ENCODE results near the gene TOR4A.
"Not testable (repeated sequence)": the region's sequence is repeated elsewhere in the genome, so short reads cannot be mapped to it uniquely, and the experiment has no call there.

TOR4A gene

DNA sequence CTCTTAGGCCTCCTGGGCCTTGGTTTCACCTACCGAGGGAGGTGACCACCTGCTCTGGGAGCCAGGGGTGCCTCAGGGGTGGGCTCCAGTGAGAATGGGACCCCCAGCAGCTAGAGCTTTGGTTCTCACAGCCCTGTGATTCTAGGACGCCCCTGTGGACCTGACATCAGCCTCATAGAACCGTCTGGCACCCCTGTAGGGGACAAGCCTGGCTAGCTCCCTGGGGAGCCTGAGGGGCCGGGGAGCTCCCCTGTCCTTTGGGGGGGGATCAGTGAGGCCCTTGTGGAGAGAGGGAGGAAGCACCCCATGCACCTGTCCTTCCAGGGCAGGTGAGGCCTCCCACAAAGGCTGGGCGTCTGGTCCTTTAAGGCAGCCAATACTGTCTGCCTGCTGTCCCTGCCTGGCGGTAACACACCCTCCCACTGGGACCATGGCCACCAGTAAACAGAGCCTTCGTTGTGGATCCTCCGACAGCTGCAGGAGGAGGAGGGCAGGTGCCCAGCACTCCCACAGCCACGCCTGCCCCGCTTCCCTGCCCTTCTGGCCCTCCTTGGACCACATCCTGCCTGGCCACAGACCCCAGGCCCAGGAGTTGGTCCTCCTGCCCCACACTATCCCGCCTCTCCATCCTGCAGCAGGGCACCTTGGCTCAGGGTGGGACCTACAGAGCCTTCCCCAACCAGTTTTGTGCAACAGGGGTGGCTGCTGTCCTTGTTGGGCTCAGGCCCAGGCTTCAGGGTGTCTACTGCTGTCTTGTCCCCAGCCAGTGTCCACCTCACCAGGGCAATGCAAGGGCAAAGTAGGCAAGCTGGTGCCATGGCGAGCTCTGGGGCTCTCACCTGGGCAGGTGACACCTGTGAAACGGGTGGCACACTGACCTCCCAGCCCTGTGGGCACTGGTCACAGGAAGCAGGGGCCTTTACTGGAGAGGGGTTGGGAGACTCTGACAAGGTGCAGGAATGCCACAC, 39.5 kb upstream of the TOR4A start:
- no peak for DNase-seq (ENCODE audit: low read depth)

DNA sequence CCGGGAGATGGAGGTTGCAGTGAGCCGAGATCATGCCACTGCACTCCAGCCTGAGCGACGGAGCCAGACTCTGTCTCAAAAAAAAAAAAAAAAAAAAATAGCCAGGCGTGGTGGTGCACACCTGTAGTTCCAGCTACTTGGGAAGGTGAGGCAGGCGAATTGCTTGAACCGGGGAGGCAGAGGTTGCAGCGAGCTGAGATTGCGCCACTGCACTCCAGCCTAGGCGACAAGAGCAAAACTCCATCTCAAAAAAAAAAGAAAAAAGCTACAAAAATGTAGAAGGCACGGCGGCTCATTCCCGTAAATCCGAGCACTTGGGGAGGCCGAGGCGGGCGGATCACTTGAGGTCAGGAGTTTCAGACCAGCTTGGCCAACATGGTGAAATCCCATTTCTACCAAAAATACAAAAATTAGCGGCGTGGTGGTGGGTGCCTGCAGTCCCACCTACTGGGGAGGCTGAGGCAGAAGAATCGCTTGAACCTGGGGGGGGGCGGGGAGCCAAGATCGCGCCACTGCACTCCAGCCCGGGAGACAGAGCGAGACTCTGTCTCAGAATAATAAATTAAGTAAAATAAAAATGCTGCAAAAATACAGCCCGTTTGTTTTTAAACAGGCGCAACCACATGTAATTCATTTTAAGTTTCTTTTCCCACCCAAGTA, 37.9 kb upstream of the TOR4A start:
- not testable (repeated sequence) for DNase-seq (ENCODE audit: low read depth)

DNA sequence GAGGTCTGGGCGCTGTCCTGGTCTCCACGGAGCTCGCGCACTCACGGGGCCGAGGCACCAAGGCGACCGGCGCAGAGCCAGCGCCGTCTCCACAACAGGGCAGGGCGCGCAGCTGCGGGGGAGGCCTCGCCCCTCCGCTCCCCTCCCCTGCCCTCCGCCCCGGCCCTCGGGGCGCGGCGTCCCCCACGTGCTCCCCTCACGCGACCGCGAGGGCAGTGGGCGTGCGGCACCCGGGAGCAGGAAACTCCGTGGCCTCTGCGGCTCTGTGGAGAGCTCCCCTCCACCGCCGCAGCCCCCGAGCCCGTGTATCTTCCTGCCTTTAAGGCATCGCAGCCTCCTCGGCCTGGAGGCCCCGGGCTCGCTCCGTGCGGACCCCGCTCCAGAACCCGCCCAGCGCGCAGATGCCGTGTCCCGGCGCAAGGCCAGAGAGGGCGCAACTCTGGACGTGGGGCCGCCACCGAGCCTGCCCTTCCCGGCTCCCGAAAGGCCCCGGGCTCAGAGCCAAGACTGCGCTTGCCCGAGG, 37.1 kb upstream of the TOR4A start:
- peak; percentile 67 for DNase-seq (ENCODE audit: low read depth)

DNA sequence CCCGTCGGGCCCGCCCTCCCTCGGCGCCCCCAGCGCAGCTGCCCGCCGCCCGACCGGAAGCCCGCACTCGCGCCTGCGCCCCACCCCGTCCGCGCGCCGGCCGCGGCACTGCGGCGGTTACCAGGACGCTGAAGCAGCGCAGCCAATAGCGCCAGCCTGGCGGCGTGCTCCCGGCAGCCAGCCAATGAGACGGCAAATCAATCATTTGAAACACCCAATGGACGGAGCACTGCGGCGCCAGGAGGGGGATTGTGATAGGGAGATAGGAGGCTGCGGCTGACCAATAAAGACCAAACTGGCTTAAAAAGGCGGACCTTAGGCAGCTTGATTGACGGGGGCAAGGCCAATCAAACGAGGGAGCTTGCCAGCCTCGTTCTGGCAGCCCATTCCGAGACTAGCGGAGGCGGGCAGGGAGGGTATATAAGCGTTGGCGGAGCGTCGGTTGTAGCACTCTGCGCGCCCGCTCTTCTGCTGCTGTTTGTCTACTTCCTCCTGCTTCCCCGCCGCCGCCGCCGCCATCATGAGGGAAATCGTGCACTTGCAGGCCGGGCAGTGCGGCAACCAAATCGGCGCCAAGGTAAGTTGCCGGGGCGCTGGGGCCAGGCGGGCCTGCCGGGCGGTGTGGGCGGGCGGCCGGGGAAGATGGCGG, 36.6 kb upstream of the TOR4A start, which contains the start of gene TUBB4B:
Gene TUBB4B (plus strand): TSS at position 447 of the 649 bp plus-strand sequence. CDS start 74 bp downstream, at position 521.
- DNase-seq (ENCODE audit: low read depth), result peak; percentile 100

DNA sequence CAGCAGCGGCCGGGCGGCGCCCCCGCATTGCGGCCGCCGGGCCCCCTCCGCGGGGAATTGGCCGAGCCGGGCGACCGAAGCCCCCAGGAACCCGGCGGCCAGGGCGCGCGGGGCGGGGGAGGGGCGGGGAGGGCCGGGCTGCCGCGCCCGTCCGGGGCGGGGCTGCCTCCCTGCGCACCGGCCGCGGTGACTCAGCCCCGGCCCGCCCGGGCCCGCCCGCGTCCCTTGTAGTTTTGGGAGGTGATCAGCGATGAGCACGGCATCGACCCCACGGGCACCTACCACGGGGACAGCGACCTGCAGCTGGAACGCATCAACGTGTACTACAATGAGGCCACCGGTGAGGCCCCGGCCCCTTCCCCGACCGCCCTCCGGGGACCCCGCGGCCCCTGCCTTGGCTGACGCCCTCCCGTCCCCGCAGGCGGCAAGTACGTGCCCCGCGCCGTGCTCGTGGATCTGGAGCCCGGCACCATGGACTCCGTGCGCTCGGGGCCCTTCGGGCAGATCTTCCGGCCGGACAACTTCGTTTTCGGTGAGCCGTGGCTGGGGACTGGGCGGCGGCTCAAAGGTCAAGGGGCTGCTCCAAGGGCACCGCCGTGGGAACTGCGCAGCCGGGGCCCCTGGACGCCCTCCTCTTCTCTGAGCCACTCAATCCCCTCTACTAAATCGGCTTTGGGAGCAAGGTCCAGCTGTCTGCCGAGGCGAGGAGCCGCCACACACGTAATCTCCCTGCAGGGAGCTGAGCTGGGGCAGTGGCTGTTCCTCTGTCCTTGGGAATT, 35.8 kb upstream of the TOR4A start:
- peak; percentile 37 for DNase-seq (ENCODE audit: low read depth)

DNA sequence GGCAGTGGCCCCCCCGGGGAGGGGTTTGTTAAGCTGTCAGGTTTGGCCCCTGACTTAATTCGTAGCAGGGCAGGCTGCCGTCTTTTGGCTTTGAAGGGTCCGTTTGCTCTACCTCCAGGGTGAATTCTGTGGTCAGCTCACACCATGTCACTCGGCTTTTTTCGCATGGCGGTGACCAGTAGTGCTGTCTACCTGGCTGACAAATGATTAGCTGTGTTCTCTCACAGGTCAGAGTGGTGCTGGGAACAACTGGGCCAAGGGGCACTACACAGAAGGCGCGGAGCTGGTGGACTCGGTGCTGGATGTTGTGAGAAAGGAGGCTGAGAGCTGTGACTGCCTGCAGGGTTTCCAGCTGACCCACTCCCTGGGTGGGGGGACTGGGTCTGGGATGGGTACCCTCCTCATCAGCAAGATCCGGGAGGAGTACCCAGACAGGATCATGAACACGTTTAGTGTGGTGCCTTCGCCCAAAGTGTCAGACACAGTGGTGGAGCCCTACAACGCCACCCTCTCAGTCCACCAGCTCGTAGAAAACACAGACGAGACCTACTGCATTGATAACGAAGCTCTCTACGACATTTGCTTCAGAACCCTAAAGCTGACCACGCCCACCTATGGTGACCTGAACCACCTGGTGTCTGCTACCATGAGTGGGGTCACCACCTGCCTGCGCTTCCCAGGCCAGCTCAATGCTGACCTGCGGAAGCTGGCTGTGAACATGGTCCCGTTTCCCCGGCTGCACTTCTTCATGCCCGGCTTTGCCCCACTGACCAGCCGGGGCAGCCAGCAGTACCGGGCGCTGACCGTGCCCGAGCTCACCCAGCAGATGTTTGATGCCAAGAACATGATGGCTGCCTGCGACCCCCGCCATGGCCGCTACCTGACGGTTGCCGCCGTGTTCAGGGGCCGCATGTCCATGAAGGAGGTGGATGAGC, 35.0 kb upstream of the TOR4A start:
- DNase-seq (ENCODE audit: low read depth), result no peak

DNA sequence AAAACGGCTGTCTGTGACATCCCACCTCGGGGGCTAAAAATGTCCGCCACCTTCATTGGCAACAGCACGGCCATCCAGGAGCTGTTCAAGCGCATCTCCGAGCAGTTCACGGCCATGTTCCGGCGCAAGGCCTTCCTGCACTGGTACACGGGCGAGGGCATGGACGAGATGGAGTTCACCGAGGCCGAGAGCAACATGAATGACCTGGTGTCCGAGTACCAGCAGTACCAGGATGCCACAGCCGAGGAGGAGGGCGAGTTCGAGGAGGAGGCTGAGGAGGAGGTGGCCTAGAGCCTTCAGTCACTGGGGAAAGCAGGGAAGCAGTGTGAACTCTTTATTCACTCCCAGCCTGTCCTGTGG, 34.3 kb upstream of the TOR4A start:
- not testable (repeated sequence) for DNase-seq (ENCODE audit: low read depth)

DNA sequence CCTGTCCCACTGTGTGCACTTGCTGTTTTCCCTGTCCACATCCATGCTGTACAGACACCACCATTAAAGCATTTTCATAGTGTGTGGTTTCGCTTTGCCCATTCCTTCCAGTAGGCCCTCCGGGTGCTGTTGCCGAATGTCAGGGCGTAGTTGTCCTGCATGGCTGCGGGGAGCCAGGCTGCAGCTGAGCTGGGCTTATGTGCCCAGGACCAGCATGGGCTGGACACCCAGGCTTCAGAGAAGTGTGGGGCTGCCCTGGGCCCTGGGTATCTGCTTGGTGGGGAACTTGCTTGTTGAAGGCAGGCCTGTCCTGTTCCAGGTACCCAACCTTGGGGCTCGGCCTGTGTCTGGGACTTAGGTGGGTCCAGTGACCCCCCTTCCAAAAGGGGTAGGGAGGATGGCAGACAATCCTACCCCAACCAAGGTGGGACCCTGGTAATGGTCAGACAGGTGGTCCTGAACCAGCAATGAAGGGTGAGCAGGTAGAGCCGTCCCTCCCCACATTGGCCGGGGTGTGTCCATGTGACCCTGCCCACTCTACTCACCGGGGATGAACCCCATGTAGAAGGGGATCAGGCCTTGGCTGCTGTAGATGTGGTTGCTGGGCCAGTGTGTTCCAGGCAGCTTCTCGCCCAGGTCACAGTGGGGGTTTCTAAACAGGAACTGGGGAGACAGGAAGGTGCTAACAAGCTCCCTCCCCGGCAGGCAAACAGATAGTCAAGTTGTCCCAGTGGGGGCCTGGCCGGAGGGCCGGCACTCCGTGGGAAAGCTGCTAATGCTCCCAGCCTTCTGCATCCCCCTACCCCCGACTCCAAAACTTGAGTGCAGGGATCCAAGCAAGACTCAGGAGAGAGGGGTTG, 33.7 kb upstream of the TOR4A start:
- no peak for DNase-seq (ENCODE audit: low read depth)

DNA sequence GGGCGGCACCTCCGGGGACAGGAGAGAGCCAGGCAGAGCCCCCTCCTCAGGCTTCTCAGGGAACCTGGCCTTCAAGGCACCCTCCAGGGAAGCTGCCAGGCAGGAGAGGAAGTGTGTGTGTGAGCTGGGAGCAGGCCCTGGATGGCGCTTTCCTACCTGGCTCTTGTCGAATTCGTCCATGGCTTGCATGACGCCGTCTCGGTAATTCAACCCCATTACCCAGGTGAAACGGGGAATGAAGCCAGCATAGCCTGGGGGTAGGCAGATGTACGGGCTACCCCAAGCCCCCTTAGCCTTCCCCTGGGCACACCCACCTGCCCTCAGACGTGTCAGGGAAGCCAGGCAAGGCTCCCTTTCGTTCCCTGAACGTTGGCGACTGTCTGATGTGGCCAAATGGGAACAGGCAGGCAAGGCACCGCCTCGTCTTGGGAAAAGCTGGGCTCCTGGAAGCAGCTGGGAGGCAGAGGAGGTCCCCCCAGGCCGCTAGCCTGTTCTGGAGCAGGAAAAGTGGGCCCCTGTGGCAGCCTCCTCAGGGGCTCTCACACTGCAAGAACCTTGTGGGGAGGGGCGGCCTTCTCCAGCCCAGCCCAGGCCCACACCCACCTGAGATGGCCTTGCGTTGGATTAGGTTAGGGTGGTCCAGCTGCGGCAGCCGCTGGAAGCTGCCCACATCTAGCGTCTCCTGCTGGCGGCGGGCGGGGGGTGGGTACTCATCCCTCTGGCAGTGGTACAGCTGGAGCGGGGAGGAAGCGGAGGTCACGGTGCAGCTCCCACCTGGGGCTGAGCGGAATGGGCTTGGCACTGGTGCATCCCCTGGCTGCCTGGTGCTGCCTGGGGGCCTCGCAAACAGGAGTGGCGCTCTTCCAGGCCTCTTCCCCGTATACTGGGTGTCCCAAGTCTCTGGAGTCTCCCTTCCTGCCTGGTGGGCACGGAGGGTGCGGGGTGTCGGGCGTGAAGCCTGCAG, 32.8 kb upstream of the TOR4A start:
- DNase-seq (ENCODE audit: low read depth), result no peak

DNA sequence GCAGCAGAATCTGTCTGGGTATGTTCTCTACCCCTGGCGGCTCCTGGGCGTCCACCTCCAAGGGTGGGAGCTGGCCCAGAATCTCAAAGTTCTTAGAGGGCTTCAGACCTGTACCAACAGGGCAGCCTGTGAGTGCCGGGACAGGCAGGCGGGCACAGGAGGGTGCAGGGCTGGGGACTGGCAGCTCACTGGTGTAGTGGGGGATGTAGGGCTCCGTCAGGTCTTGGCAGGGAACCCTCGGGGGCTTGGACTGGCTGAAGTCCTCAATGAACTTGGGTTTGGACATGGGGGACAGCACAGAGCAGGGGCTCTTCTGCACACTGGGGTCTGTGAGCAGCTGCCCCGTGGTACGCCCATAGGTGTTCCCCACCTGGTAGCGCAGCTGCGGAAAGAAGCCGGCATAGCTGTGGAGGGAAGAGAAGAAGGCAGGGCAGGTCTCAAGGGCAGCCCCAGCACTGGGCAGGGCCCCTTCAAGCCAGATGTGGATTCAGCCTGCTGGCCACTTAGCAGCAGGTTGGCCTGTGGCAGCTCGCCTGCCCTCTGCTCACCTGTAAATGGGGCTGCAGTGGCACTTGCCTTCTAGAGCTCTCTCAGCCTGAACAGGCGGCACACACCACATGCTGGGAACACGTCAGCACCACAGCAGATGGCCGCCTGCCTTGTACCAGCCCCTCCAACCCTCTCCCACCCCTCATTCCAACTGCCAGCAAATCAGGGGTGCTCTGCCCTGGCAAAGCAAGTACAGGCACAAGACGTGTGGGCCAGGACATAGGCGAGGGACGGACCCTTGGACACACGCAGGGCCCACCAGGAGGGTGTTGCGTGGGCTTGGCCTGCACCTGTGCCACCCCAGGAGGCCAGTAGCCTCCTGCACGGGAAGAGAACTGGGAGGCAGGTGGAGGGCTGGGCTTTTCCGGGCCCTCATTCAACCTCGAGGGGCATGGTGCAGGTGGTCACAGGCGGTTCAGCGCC, 31.8 kb upstream of the TOR4A start:
- DNase-seq (ENCODE audit: low read depth), result no peak

DNA sequence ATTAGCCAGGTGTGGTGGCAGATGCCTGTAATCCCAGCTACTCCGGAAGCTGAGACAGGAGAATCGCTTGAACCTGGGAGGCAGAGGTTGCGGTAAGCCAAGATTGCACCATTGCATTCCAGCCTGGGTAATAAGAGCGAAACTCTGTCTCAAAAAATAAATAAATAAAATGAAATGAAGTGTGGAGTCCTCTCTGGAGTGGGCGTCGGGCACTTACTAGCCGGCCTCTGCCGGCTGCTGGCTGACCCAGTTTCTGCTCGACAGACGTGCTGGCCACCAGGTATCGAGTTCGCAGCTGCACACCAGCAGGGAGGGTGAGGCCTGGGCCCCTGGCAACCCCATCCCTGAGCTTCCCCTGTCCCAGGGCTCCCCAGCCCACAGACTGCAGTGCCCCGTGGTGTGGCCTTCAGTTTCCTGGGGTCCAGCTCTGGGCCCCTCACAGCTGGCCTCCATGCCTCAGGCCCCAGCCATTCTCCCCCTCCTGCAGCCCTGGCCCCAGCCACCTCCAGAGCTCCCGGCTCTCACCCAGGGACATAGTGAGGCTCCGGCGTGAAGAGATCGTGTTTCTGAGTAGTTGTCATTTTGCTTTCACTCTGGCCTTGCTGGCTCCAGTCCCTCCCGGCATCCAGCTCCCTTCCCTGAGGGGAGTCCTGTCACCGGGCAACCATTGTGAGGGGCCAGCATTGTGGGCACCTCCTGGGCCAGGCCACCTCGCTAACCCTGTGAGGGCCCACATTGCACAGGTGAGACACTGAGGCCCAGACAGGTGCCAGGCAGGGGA, 30.2 kb upstream of the TOR4A start:
- peak; percentile 54 for DNase-seq (ENCODE audit: low read depth)

DNA sequence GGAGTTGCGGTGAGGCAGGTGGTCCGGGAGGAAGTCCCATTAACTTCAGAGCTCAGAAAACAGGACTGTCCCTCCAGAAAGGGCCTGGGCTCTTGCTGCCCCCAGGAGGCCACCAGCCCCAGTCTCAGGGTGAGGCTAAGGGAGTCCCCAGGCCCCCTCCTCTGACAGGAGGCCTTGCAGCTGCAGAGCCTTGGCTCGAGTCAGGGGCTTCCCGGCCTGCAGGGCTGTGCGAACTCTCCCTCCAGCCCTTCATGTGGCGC, 29.7 kb upstream of the TOR4A start:
- DNase-seq (ENCODE audit: low read depth), result no peak

DNA sequence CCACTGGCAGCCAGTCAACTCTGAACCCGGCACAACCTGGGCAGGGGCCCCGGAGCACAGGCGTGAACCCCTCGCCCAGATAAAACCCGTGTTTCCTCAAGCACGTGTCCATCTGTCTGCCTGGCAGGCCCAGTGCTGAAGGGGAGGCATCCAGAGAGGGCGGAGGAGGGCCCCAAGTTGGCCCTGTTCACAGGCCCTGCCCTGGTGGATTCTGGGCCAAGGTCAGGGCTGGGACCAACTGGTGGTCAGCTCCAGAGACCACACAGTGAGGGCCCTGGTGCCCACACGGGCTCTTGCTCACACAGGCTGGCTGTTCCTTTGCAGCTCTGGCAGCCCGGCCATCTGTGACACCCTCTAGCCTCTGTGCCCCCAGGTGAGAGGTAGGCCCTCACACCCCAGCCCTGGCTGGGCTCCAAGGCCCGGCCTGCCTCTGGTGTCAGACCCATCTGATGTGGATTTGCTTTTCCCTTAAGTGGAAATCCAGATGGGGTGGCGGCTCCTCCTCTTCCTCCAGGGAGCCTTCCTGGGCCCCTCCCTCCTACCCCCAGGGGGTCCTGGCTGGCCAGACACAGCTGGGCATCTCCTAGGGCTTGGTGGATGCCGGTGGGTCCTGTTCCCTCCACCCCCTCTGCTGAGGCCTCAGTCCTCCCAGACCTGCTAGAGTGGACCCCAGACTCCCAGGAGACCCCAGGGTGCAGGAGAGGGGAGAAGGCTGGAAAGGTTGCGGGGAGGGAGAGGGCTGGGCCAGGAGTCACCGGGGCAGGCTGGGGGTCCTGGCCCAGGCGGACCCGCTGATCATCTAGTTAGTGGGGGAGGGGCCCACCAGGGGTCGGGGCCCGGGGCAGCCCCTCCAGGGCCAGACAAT, 27.0 kb upstream of the TOR4A start:
- DNase-seq (ENCODE audit: low read depth), result no peak

DNA sequence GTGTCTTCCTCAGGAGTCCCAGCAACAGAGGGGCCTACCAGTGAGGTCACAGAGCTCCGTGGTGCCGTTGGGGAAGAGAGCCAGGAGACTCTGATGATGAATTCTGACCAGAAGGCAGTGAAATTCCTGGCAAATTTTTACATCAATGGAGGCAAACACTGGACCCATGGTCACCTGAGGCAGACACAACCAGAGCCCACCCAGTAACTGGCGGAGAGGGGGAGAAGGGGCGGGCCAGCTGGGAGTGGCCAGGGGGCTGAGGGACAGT, 26.4 kb upstream of the TOR4A start, which contains the start of gene STPG3:
Gene STPG3 (plus strand): TSS at position 93 of the 268 bp plus-strand sequence. CDS start 1 bp downstream, at position 94.
- no peak for DNase-seq (ENCODE audit: low read depth)

DNA sequence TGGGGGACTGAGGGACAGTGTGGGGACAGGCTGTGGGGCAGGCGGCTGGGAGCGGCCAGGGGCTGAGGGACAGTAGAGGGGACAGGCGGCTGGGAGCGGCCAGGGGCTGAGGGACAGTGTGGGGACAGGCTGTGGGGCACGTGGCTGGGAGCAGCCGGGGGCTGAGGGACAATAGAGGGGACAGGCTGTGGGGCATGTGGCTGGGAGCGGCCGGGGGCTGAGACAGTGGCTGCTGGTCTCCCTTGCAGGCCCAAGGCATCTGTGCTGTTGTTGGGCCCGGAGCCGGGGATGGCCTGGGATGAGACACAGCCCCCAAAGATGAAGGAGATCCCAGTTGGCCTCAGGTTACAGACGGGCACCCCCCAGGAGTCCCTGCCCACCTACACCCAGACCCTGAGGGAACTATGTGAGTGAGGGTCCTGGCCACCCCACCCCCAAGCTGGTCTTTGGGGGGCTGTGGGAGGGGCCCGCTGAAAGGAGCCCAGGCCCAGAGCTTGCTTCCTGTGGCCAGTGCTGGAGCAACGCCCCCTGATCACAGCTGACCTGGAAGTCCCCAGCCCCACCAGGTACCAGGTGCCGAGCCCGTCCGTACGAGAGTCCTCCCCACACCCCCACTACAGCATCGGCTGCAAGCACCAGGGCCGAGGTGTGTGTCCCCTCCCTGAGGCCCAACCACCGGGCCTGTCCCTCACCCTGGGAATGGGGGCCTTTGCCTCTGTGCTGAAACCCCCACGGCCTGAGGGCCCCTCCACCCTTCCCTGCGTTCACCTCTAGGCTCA, 25.8 kb upstream of the TOR4A start:
- DNase-seq (ENCODE audit: low read depth), result no peak

All from iris pigment epithelial cell (primary cell).